ENCODE measurements around the gene CPN1. TPM values are rescaled to one million over a fixed set of nuclear protein-coding genes. Genes with fewer than 3 reads are reported as not detected.
"Not testable (repeated sequence)": the region's sequence is repeated elsewhere in the genome, so short reads cannot be mapped to it uniquely, and the experiment has no call there.

CPN1 gene
- total RNA-seq, 4 donors from 2014 or later: not detected

DNA sequence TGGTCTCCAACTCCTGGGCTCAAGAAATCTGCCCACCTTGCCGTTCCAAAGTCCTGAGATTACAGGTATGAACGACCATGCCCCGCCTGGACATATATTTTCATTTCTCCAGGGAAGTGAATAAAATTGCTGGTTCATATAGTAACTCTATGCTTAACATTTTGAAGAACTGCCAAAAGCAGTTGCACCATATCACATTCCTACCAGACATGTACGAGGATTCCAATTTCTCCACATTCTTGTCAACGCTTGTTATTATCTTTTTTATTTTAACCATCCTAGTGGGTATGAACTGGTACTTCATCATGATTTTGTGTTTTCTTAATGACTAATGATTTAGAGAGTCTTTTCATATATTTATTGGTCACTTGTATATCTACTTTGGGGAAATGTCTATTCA lies 21.9 kb upstream of the CPN1 start:
- Histone ChIP-seq H3K4me1 (no peaks in the 10 kb centered on the region), H3K27ac (replicated peaks in 1 of 4) (no peak overlapping the region), H3K4me3 (no peak overlapping the region), H3K9me3 (no peaks in the 10 kb centered on the region), H3K36me3 (no peaks in the 10 kb centered on the region), H3K27me3 (no peaks in the 10 kb centered on the region)
- intact Hi-C loops (cut with DNase I): no loop called here
- TF ChIP-seq EP300 (IDR thresholded peaks at IDR 0.05): no peak
- no peak for TF ChIP-seq POLR2AphosphoS5 (IDR thresholded peaks at IDR 0.05)
- TF ChIP-seq, protein P1, sequence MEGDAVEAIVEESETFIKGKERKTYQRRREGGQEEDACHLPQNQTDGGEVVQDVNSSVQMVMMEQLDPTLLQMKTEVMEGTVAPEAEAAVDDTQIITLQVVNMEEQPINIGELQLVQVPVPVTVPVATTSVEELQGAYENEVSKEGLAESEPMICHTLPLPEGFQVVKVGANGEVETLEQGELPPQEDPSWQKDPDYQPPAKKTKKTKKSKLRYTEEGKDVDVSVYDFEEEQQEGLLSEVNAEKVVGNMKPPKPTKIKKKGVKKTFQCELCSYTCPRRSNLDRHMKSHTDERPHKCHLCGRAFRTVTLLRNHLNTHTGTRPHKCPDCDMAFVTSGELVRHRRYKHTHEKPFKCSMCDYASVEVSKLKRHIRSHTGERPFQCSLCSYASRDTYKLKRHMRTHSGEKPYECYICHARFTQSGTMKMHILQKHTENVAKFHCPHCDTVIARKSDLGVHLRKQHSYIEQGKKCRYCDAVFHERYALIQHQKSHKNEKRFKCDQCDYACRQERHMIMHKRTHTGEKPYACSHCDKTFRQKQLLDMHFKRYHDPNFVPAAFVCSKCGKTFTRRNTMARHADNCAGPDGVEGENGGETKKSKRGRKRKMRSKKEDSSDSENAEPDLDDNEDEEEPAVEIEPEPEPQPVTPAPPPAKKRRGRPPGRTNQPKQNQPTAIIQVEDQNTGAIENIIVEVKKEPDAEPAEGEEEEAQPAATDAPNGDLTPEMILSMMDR (IDR thresholded peaks at IDR 0.05): no peak
- no peak for TF ChIP-seq POLR2A (IDR thresholded peaks at IDR 0.05; ENCODE audit: low read depth)
- WGBS: 90% methylated on average over 5 of the region's 5 CpGs
- DNase-seq (ENCODE audit: extremely low spot score): no peak

DNA sequence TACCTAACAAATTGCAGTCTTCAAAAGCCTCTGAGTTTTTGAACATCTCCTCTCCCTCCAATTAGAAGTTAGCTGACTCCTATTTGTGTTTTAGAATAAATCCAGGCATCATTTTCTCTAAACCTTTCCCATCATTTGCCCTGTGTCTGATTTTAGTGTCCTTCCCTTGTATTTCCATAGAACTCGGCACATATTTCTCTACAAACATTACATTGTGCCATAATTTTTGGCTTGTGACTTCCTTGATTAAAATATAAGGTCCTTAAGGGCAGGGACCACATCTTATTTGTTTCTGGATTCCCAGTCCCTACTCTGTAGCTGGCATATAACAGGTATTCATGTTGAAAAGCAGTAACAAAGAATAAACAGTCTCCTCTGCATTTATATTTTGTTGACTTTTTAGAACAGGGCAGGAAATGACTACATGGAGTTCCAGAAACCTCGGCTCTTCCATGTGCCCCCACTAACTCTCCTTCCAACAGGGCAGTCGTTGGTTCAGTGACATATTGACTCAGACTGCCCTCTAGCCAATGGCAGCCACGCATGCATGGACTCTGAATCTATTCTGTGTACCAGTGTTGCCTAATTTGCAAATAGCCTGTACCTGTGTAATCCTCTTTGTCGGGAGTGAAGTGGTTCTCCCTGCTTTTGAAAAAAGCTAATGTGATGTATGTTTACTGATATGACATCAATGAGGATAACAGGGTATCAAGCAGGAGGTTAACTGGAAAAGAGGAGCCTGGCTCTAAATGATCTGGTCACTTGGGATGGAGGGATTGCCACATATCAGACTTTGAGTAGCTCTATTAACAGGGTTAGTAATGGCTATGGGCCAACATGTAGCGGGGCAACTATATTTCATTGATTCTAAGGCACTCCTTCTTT lies 19.8 kb upstream of the CPN1 start:
- Histone ChIP-seq H3K27me3 (no peaks in the 10 kb centered on the region), H3K4me1 (no peaks in the 10 kb centered on the region), H3K36me3 (no peaks in the 10 kb centered on the region), H3K4me3 (no peak overlapping the region), H3K27ac (replicated peaks in 1 of 4) (no peak overlapping the region), H3K9me3 (peaks cover 0 to 4% (median 0%) of the 10 kb centered on the region in 4 donors)
- no peak for TF ChIP-seq POLR2AphosphoS5 (IDR thresholded peaks at IDR 0.05)
- 68% methylated on average over 6 of the region's 6 CpGs for WGBS
- DNase-seq (ENCODE audit: extremely low spot score): no peak
- intact Hi-C loops (cut with DNase I): no loop called here

DNA sequence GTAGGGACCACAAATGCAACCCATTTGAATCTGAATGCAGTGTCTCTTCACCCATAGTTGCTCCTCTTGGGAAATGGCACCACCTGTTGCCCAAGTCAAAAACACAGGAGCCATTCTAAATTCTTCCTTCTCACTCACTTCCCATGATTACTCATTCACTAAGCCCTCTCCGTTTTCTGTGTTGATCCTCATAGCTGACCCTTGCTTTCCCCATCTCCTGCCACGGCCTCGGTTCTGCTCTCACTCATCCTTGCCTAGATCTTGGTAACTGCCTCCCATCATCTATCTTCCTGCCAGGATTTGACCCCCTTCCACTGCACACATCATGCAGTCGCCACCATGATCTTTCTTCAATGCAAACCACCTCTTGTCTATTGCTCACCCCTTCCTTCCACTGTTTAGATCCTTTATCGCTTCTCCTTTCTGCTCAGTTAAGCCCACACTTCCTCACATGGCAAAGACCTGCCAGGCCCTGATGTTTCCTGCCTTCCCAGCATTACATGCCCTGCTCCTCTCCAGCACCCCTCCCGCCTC lies 19.0 kb upstream of the CPN1 start:
- H3K36me3 ChIP-seq: no peaks in the 10 kb centered on the region
- no peaks in the 10 kb centered on the region for H3K27me3 ChIP-seq
- intact Hi-C loops (cut with DNase I): no loop called here
- no peak for DNase-seq (ENCODE audit: extremely low spot score)
- H3K27ac ChIP-seq (replicated peaks in 1 of 4): no peak overlapping the region
- TF ChIP-seq, protein P1 (IDR thresholded peaks at IDR 0.05): no peak
- TF ChIP-seq EP300 (IDR thresholded peaks at IDR 0.05) (no peak), POLR2A (IDR thresholded peaks at IDR 0.05; ENCODE audit: low read depth) (no peak), POLR2AphosphoS5 (IDR thresholded peaks at IDR 0.05) (no peak)
- H3K9me3 ChIP-seq: peaks cover 0 to 4% (median 0%) of the 10 kb centered on the region in 4 donors
- no peak overlapping the region for H3K4me3 ChIP-seq
- WGBS: 42% methylated on average over 6 of the region's 6 CpGs
- H3K4me1 ChIP-seq: no peaks in the 10 kb centered on the region

GRCh38 chr10:100089241-100089640 lies 7.6 kb upstream of the CPN1 start:
- intact Hi-C loops (cut with DNase I): no loop called here
- no peaks in the 10 kb centered on the region for H3K4me1 ChIP-seq
- no peak overlapping the region for H3K27ac ChIP-seq (replicated peaks in 1 of 4)
- H3K4me3 ChIP-seq: no peak overlapping the region
- DNase-seq (ENCODE audit: extremely low spot score): no peak
- 83% methylated on average over 6 of the region's 6 CpGs for WGBS
- H3K36me3 ChIP-seq: no peaks in the 10 kb centered on the region
- H3K9me3 ChIP-seq: no peaks in the 10 kb centered on the region
- no peaks in the 10 kb centered on the region for H3K27me3 ChIP-seq
- TF ChIP-seq EP300 (IDR thresholded peaks at IDR 0.05): no peak

GRCh38 chr10:100086708-100087107 lies 5.0 kb upstream of the CPN1 start:
- H3K27me3 ChIP-seq; H3K4me1 ChIP-seq; H3K9me3 ChIP-seq; H3K36me3 ChIP-seq; intact Hi-C loops (cut with DNase I); H3K4me3 ChIP-seq; DNase-seq (ENCODE audit: extremely low spot score); H3K27ac ChIP-seq (replicated peaks in 1 of 4): not testable (repeated sequence)
- WGBS: 68% methylated on average over 5 of the region's 5 CpGs

GRCh38 chr10:100085596-100085995 lies 3.9 kb upstream of the CPN1 start:
- DNase-seq (ENCODE audit: extremely low spot score): no peak
- intact Hi-C loops (cut with DNase I): no loop called here
- H3K36me3 ChIP-seq: no peaks in the 10 kb centered on the region
- H3K9me3 ChIP-seq: no peaks in the 10 kb centered on the region
- H3K4me3 ChIP-seq: no peak overlapping the region
- H3K27ac ChIP-seq (replicated peaks in 1 of 4): no peak overlapping the region
- H3K4me1 ChIP-seq: no peaks in the 10 kb centered on the region
- WGBS: 39% methylated on average over 2 of the region's 2 CpGs
- peaks cover 0 to 9% (median 0%) of the 10 kb centered on the region in 4 donors for H3K27me3 ChIP-seq
- TF ChIP-seq EP300 (IDR thresholded peaks at IDR 0.05): no peak
- TF ChIP-seq, protein P1 (IDR thresholded peaks at IDR 0.05): no peak
- no peak for TF ChIP-seq POLR2A (IDR thresholded peaks at IDR 0.05; ENCODE audit: low read depth)
- TF ChIP-seq POLR2AphosphoS5 (IDR thresholded peaks at IDR 0.05): no peak

Measured in esophagus muscularis mucosa (tissue), 4 donors.